CD4-positive, alpha-beta T cell treated with Interleukin-4 for 1 hour (primary cell): ENCODE data around the gene COL5A3.
"Not testable (repeated sequence)": the region's sequence is repeated elsewhere in the genome, so short reads cannot be mapped to it uniquely, and the experiment has no call there.

Experiments
- DNase-seq, 2 donors: peaks; one replicate each; pipeline ENCODE4 v3.0.0-alpha.2; 2020 to 2022

The COL5A3 gene

GRCh38 chr19:9968820-9969687, 41.2 kb downstream of the COL5A3 start:
- no peak for DNase-seq

- no peak for DNase-seq
These were observed 43.0 kb downstream of the COL5A3 start for GRCh38 chr19:9967326-9967725.

- no peak for DNase-seq
These were observed 43.9 kb downstream of the COL5A3 start for GRCh38 chr19:9966448-9966847.

- no peak for DNase-seq
These were observed 44.3 kb downstream of the COL5A3 start for GRCh38 chr19:9966024-9966423.

GRCh38 chr19:9962623-9963290, 47.5 kb downstream of the COL5A3 start:
- no peak for DNase-seq

- no peak for DNase-seq
These were observed 49.2 kb downstream of the COL5A3 start for GRCh38 chr19:9961103-9961502.

- no peak for DNase-seq
These were observed 51.9 kb downstream of the COL5A3 start for GRCh38 chr19:9958379-9958821.

- DNase-seq, result no peak
These were observed 53.3 kb downstream of the COL5A3 start for GRCh38 chr19:9956956-9957355.

GRCh38 chr19:9953802-9954542, 56.3 kb downstream of the COL5A3 start:
- DNase-seq, result no peak

- DNase-seq, result no peak
These were observed 58.0 kb downstream of the COL5A3 start for GRCh38 chr19:9952276-9952675.

GRCh38 chr19:9947441-9947840, 62.9 kb downstream of the COL5A3 start:
- no peak for DNase-seq

- DNase-seq, result not testable (repeated sequence)
These were observed 63.7 kb downstream of the COL5A3 start for GRCh38 chr19:9946528-9947125.

GRCh38 chr19:9945319-9945966, 64.9 kb downstream of the COL5A3 start:
- DNase-seq, result no peak

- DNase-seq, result no peak
These were observed 66.6 kb downstream of the COL5A3 start for GRCh38 chr19:9943744-9944143.

- no peak for DNase-seq
These were observed 68.6 kb downstream of the COL5A3 start for GRCh38 chr19:9941671-9942070.

- no peak for DNase-seq
These were observed 69.1 kb downstream of the COL5A3 start for GRCh38 chr19:9941231-9941630.

GRCh38 chr19:9940778-9941177, 69.5 kb downstream of the COL5A3 start:
- no peak for DNase-seq

GRCh38 chr19:9939301-9939913, 70.9 kb downstream of the COL5A3 start:
- no peak for DNase-seq

GRCh38 chr19:9937001-9937411, 73.3 kb downstream of the COL5A3 start:
- no peak for DNase-seq

GRCh38 chr19:9936326-9937000, 73.8 kb downstream of the COL5A3 start, which contains the start of gene OLFM2:
Gene OLFM2, minus strand, starts transcription at chr19:9936515. Its CDS starts 149 bp downstream, at chr19:9936366.
- DNase-seq, result no peak
